ENCODE measurements around the gene LTF. TPM values are rescaled to one million over a fixed set of nuclear protein-coding genes. Genes with fewer than 3 reads are reported as not detected.

Gene LTF
- total RNA-seq, 1 experiment from 2014 or later: not detected

Other genes with a start within 250 kb of the LTF start
- gene CCR3, start 222.4 kb downstream of the LTF start, total RNA-seq (2014; rRNA removed; shearing (Covaris generic)): 1.1 and 11.5 TPM in 2 replicates
- gene CCR2, start 110.8 kb downstream of the LTF start, total RNA-seq (2014; rRNA removed; shearing (Covaris generic)): not detected in 2 replicates
- gene CCR5, start 94.0 kb downstream of the LTF start, total RNA-seq (2014; rRNA removed; shearing (Covaris generic)): 0.20 and 0.31 TPM in 2 replicates
- 0.98 and 3.2 TPM in 2 replicates for gene CCRL2, start 57.6 kb downstream of the LTF start, total RNA-seq (2014; rRNA removed; shearing (Covaris generic))
- not detected in 2 replicates for gene RTP3, start 33.1 kb upstream of the LTF start, total RNA-seq (2014; rRNA removed; shearing (Covaris generic))
- not detected in 2 replicates for gene LRRC2, start 101.4 kb upstream of the LTF start, total RNA-seq (2014; rRNA removed; shearing (Covaris generic))
- not detected in 2 replicates for gene FAM240A, start 147.6 kb upstream of the LTF start, total RNA-seq (2014; rRNA removed; shearing (Covaris generic))
- gene ALS2CL, start 228.8 kb upstream of the LTF start, total RNA-seq (2014; rRNA removed; shearing (Covaris generic)): 0.20 and 0.31 TPM in 2 replicates
- not detected in 2 replicates for gene TMIE, start 236.5 kb upstream of the LTF start, total RNA-seq (2014; rRNA removed; shearing (Covaris generic))